Mucosa of stomach (tissue), 1 donor: Measurements from ENCODE around the gene OVCA2.

ENCODE experiments used
- H3K27me3 ChIP-seq: one replicate; pipeline ENCODE4 v1.7.0; 2013; ENCODE audit warnings: mild to moderate bottlenecking, low read length; ENCODE audit not compliant: control insufficient read depth, insufficient read depth
- H3K36me3 ChIP-seq: one replicate; pipeline ENCODE4 v1.7.0; 2013; ENCODE audit warnings: low read length; ENCODE audit not compliant: control insufficient read depth, insufficient read depth
- H3K4me1 ChIP-seq: one replicate; pipeline ENCODE4 v1.7.0; 2013; ENCODE audit warnings: mild to moderate bottlenecking, low read length; ENCODE audit not compliant: control insufficient read depth, insufficient read depth
- H3K4me3 ChIP-seq: one replicate; pipeline ENCODE4 v1.7.0; 2013; ENCODE audit warnings: low read length
- H3K9ac ChIP-seq: one replicate; pipeline ENCODE4 v1.7.0; 2013; ENCODE audit warnings: mild to moderate bottlenecking, low read length, moderate library complexity
- H3K9me3 ChIP-seq: one replicate; pipeline ENCODE4 v1.7.0; 2013; ENCODE audit warnings: mild to moderate bottlenecking, low read length, moderate library complexity; ENCODE audit not compliant: control insufficient read depth
- donor health status: Pancreatic carcinoma.

The OVCA2 gene

GRCh38 chr17:2054262-2054511 lies 12.4 kb downstream of the OVCA2 start:
- peaks cover 69% of the 10 kb centered on the region for H3K27me3 ChIP-seq
- H3K9ac ChIP-seq: no peak overlapping the region
- H3K4me1 ChIP-seq: peaks cover 45% of the 10 kb centered on the region
- H3K36me3 ChIP-seq: no peaks in the 10 kb centered on the region
- no peaks in the 10 kb centered on the region for H3K9me3 ChIP-seq
- H3K4me3 ChIP-seq: no peak overlapping the region

- Histone ChIP-seq H3K36me3 (no peaks in the 10 kb centered on the region), H3K9me3 (no peaks in the 10 kb centered on the region), H3K4me3 (no peak within 1 kb of the TSS), H3K9ac (peak within 1 kb of the TSS; percentile 57), H3K4me1 (peaks cover 43% of the 10 kb centered on the region), H3K27me3 (peaks cover 72% of the 10 kb centered on the region)
Observed at GRCh38 chr17:2054512-2055291, 12.9 kb downstream of the OVCA2 start, which contains the start of gene HIC1. TSS of gene HIC1 (plus strand) at chr17:2055103. CDS start at chr17:2056691, 1,588 bp downstream.

GRCh38 chr17:2055292-2056205 lies 13.7 kb downstream of the OVCA2 start:
- H3K9me3 ChIP-seq: no peaks in the 10 kb centered on the region
- no peak overlapping the region for H3K4me3 ChIP-seq

GRCh38 chr17:2056206-2057174 lies 14.7 kb downstream of the OVCA2 start:
- H3K4me1 ChIP-seq: peaks cover 61% of the 10 kb centered on the region
- no peaks in the 10 kb centered on the region for H3K9me3 ChIP-seq
- H3K4me3 ChIP-seq: no peak overlapping the region
- peaks cover 68% of the 10 kb centered on the region for H3K27me3 ChIP-seq
- H3K9ac ChIP-seq: peak overlapping the region; percentile 47
- H3K36me3 ChIP-seq: peaks cover 5% of the 10 kb centered on the region

More at GRCh38 chr17:2055292-2056205, 13.7 kb downstream of the OVCA2 start:
- Histone ChIP-seq H3K36me3 (no peaks in the 10 kb centered on the region), H3K9ac (peak overlapping the region; percentile 57), H3K27me3 (peaks cover 72% of the 10 kb centered on the region), H3K4me1 (peaks cover 52% of the 10 kb centered on the region)

- H3K36me3 ChIP-seq: peaks cover 5% of the 10 kb centered on the region
- peaks cover 60% of the 10 kb centered on the region for H3K27me3 ChIP-seq
- H3K4me1 ChIP-seq: peaks cover 68% of the 10 kb centered on the region
- no peaks in the 10 kb centered on the region for H3K9me3 ChIP-seq
- no peak overlapping the region for H3K9ac ChIP-seq
- H3K4me3 ChIP-seq: no peak overlapping the region
Observed at GRCh38 chr17:2057175-2057759, 15.4 kb downstream of the OVCA2 start.

GRCh38 chr17:2057760-2058585 lies 16.2 kb downstream of the OVCA2 start:
- Histone ChIP-seq H3K36me3 (peaks cover 9% of the 10 kb centered on the region), H3K9ac (peak overlapping the region; percentile 34), H3K4me1 (peaks cover 68% of the 10 kb centered on the region), H3K4me3 (no peak overlapping the region), H3K27me3 (peaks cover 58% of the 10 kb centered on the region), H3K9me3 (no peaks in the 10 kb centered on the region)

- Histone ChIP-seq H3K9me3 (no peaks in the 10 kb centered on the region), H3K27me3 (peaks cover 49% of the 10 kb centered on the region), H3K4me1 (peaks cover 62% of the 10 kb centered on the region), H3K9ac (peak overlapping the region; percentile 53), H3K36me3 (peaks cover 9% of the 10 kb centered on the region), H3K4me3 (no peak overlapping the region)
Observed at GRCh38 chr17:2058586-2059546, 17.0 kb downstream of the OVCA2 start.

- peaks cover 53% of the 10 kb centered on the region for H3K4me1 ChIP-seq
- no peak overlapping the region for H3K4me3 ChIP-seq
- H3K27me3 ChIP-seq: peaks cover 40% of the 10 kb centered on the region
- H3K9ac ChIP-seq: peak overlapping the region; percentile 53
- peaks cover 9% of the 10 kb centered on the region for H3K36me3 ChIP-seq
- H3K9me3 ChIP-seq: no peaks in the 10 kb centered on the region
Observed at GRCh38 chr17:2059547-2060384, 17.9 kb downstream of the OVCA2 start.

GRCh38 chr17:2060385-2060658 lies 18.5 kb downstream of the OVCA2 start:
- H3K9me3 ChIP-seq: no peaks in the 10 kb centered on the region
- peaks cover 9% of the 10 kb centered on the region for H3K36me3 ChIP-seq
- peak overlapping the region; percentile 53 for H3K9ac ChIP-seq
- peaks cover 34% of the 10 kb centered on the region for H3K27me3 ChIP-seq
- H3K4me3 ChIP-seq: no peak overlapping the region
- peaks cover 50% of the 10 kb centered on the region for H3K4me1 ChIP-seq
